ENCODE measurements around the gene NFYA.

NFYA gene

DNA sequence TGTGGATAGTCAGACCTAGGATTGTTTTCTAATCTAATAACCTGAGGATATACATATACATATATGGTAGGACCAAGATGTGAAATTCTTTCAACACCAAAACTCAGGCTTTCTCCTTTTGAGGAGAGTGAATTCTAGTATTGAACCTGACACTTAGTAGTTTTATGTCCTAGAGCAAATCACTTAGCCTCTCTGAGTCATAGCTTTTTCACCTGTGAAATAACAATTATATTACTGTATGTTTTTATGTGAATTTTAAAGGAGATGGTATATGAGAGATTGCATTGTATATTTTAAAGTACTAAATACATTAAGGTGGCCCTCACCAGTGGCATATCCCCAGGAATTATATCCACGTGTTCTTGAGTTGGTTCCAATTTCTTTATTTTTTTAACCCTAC, 46.7 kb downstream of the NFYA start:
- H3K4me2 ChIP-seq (ENCODE audit: insufficient read depth, low read length), result no peak overlapping the region
- no peak overlapping the region for H3K4me3 ChIP-seq (ENCODE audit: low read depth in 1 of 2, low read length in 2 of 2)
- no peak for ATAC-seq (ENCODE audit: insufficient read depth, low read depth)
- peaks cover 3% of the 10 kb centered on the region; the same call in 1 of the 2 replicates for H3K36me3 ChIP-seq (ENCODE audit: insufficient read depth, low read length)
- no peaks in the 10 kb centered on the region for H4K20me1 ChIP-seq (ENCODE audit: insufficient read depth, low read length)
- H2AFZ ChIP-seq (ENCODE audit: low read depth, low read length), result no peak overlapping the region
- no peaks in the 10 kb centered on the region for H3K9me3 ChIP-seq (ENCODE audit: insufficient read depth, low read length, severe bottlenecking)
- H3K9ac ChIP-seq (ENCODE audit: low read depth, low read length), result no peak overlapping the region
- TF ChIP-seq EZH2 (IDR thresholded peaks at IDR 0.05; ENCODE audit: borderline replicate concordance, low read depth, low read length, severe bottlenecking), result no peak
- TF ChIP-seq, protein P1, sequence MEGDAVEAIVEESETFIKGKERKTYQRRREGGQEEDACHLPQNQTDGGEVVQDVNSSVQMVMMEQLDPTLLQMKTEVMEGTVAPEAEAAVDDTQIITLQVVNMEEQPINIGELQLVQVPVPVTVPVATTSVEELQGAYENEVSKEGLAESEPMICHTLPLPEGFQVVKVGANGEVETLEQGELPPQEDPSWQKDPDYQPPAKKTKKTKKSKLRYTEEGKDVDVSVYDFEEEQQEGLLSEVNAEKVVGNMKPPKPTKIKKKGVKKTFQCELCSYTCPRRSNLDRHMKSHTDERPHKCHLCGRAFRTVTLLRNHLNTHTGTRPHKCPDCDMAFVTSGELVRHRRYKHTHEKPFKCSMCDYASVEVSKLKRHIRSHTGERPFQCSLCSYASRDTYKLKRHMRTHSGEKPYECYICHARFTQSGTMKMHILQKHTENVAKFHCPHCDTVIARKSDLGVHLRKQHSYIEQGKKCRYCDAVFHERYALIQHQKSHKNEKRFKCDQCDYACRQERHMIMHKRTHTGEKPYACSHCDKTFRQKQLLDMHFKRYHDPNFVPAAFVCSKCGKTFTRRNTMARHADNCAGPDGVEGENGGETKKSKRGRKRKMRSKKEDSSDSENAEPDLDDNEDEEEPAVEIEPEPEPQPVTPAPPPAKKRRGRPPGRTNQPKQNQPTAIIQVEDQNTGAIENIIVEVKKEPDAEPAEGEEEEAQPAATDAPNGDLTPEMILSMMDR (IDR thresholded peaks at IDR 0.05; ENCODE audit: borderline replicate concordance, extremely low read depth, low read length, poor library complexity, severe bottlenecking), result no peak
- no peaks in the 10 kb centered on the region for H3K4me1 ChIP-seq (ENCODE audit: insufficient read depth, low read length)
- DNase-seq, result no peak
- no peaks in the 10 kb centered on the region for H3K79me2 ChIP-seq (ENCODE audit: insufficient read depth, low read length)
- no peaks in the 10 kb centered on the region for H3K27me3 ChIP-seq (ENCODE audit: insufficient read depth, low read length, poor library complexity)
- H3K27ac ChIP-seq (ENCODE audit: low read length), result no peak overlapping the region

- no peaks in the 10 kb centered on the region for H3K9me3 ChIP-seq (ENCODE audit: insufficient read depth, low read length, severe bottlenecking)
Observed at GRCh38 chr6:41120058-41120457, 47.3 kb downstream of the NFYA start.

GRCh38 chr6:41122373-41122772, 49.6 kb downstream of the NFYA start:
- Histone ChIP-seq H2AFZ (ENCODE audit: low read depth, low read length) (no peak overlapping the region), H3K9ac (ENCODE audit: low read depth, low read length) (no peak overlapping the region), H3K27ac (ENCODE audit: low read length) (no peak overlapping the region), H3K4me2 (ENCODE audit: insufficient read depth, low read length) (no peak overlapping the region), H3K79me2 (ENCODE audit: insufficient read depth, low read length) (no peaks in the 10 kb centered on the region), H3K4me1 (ENCODE audit: insufficient read depth, low read length) (no peaks in the 10 kb centered on the region), H3K36me3 (ENCODE audit: insufficient read depth, low read length) (peaks cover under 1% of the 10 kb centered on the region; the same call in 1 of the 2 replicates), H3K4me3 (ENCODE audit: low read depth in 1 of 2, low read length in 2 of 2) (no peak overlapping the region), H4K20me1 (ENCODE audit: insufficient read depth, low read length) (no peaks in the 10 kb centered on the region), H3K9me3 (ENCODE audit: insufficient read depth, low read length, severe bottlenecking) (no peaks in the 10 kb centered on the region), H3K27me3 (ENCODE audit: insufficient read depth, low read length, poor library complexity) (no peaks in the 10 kb centered on the region)
- ATAC-seq (ENCODE audit: insufficient read depth, low read depth) (no peak), DNase-seq (no peak)
- TF ChIP-seq EZH2 (IDR thresholded peaks at IDR 0.05; ENCODE audit: borderline replicate concordance, low read depth, low read length, severe bottlenecking), result no peak
- TF ChIP-seq, protein P1 (IDR thresholded peaks at IDR 0.05; ENCODE audit: borderline replicate concordance, extremely low read depth, low read length, poor library complexity, severe bottlenecking), result no peak

More at GRCh38 chr6:41120058-41120457, 47.3 kb downstream of the NFYA start:
- Histone ChIP-seq H3K9ac (ENCODE audit: low read depth, low read length) (no peak overlapping the region), H3K4me2 (ENCODE audit: insufficient read depth, low read length) (no peak overlapping the region), H3K79me2 (ENCODE audit: insufficient read depth, low read length) (no peaks in the 10 kb centered on the region), H3K4me1 (ENCODE audit: insufficient read depth, low read length) (no peaks in the 10 kb centered on the region), H3K27me3 (ENCODE audit: insufficient read depth, low read length, poor library complexity) (no peaks in the 10 kb centered on the region), H3K27ac (ENCODE audit: low read length) (no peak overlapping the region), H2AFZ (ENCODE audit: low read depth, low read length) (no peak overlapping the region), H4K20me1 (ENCODE audit: insufficient read depth, low read length) (no peaks in the 10 kb centered on the region), H3K4me3 (ENCODE audit: low read depth in 1 of 2, low read length in 2 of 2) (no peak overlapping the region), H3K36me3 (ENCODE audit: insufficient read depth, low read length) (peaks cover 3% of the 10 kb centered on the region; the same call in 1 of the 2 replicates)
- no peak for ATAC-seq (ENCODE audit: insufficient read depth, low read depth)
- TF ChIP-seq, protein P1 (IDR thresholded peaks at IDR 0.05; ENCODE audit: borderline replicate concordance, extremely low read depth, low read length, poor library complexity, severe bottlenecking), result no peak
- TF ChIP-seq EZH2 (IDR thresholded peaks at IDR 0.05; ENCODE audit: borderline replicate concordance, low read depth, low read length, severe bottlenecking), result no peak
- DNase-seq, result no peak

- H3K4me1 ChIP-seq (ENCODE audit: insufficient read depth, low read length), result no peaks in the 10 kb centered on the region
- H3K36me3 ChIP-seq (ENCODE audit: insufficient read depth, low read length), result no peaks in the 10 kb centered on the region
- no peak overlapping the region for H3K9ac ChIP-seq (ENCODE audit: low read depth, low read length)
- H4K20me1 ChIP-seq (ENCODE audit: insufficient read depth, low read length), result no peaks in the 10 kb centered on the region
- TF ChIP-seq, protein P1 (IDR thresholded peaks at IDR 0.05; ENCODE audit: borderline replicate concordance, extremely low read depth, low read length, poor library complexity, severe bottlenecking), result no peak
- no peak for TF ChIP-seq EZH2 (IDR thresholded peaks at IDR 0.05; ENCODE audit: borderline replicate concordance, low read depth, low read length, severe bottlenecking)
- no peaks in the 10 kb centered on the region for H3K27me3 ChIP-seq (ENCODE audit: insufficient read depth, low read length, poor library complexity)
- H3K9me3 ChIP-seq (ENCODE audit: insufficient read depth, low read length, severe bottlenecking), result no peaks in the 10 kb centered on the region
- H3K4me2 ChIP-seq (ENCODE audit: insufficient read depth, low read length), result no peak overlapping the region
- H2AFZ ChIP-seq (ENCODE audit: low read depth, low read length), result no peak overlapping the region
- ATAC-seq (ENCODE audit: insufficient read depth, low read depth) (no peak), DNase-seq (no peak)
- no peaks in the 10 kb centered on the region for H3K79me2 ChIP-seq (ENCODE audit: insufficient read depth, low read length)
- no peak overlapping the region for H3K27ac ChIP-seq (ENCODE audit: low read length)
- no peak overlapping the region for H3K4me3 ChIP-seq (ENCODE audit: low read depth in 1 of 2, low read length in 2 of 2)
Observed at GRCh38 chr6:41122918-41123317, 50.1 kb downstream of the NFYA start.
